Vagina (tissue), 2 donors: ENCODE data around the gene KICS2. TPM values are rescaled to one million over a fixed set of nuclear protein-coding genes. Genes with fewer than 3 reads are reported as not detected.

Experiments used
- DNase-seq, 2 donors: peaks; one replicate each; pipeline ENCODE4 v3.0.0-alpha.2; 2017; ENCODE audit errors: extremely low spot score in 2 of 2
- H3K27ac ChIP-seq: fragments of 200-600 bp; sonication (generic); one replicate; pipeline ENCODE4 v1.5.1; 2019
- H3K27me3 ChIP-seq: fragments of 200-600 bp; sonication (generic); one replicate; pipeline ENCODE4 v1.5.1; 2019
- H3K36me3 ChIP-seq, 2 donors: fragments of 200-600 bp; sonication (generic); one replicate each; pipeline ENCODE4 v1.5.1; 2017 to 2019
- H3K4me1 ChIP-seq: fragments of 200-600 bp; sonication (generic); one replicate; pipeline ENCODE4 v1.5.1; 2019
- H3K4me3 ChIP-seq, 2 donors: fragments of 200-600 bp; sonication (generic); 1 replicate in 1 of 2; 2 replicates in 1 of 2; pipeline ENCODE4 v1.5.1; 2016 to 2019
- H3K9me3 ChIP-seq: fragments of 200-600 bp; sonication (generic); one replicate; pipeline ENCODE4 v1.5.1; 2019
- POLR2A ChIP-seq, 2 donors: fragments of 450-650 bp; IDR thresholded peaks; one replicate each; pipeline ENCODE4 v1.6.1; 2017; ENCODE audit warnings: antibody characterized with exemption in 2 of 2, mild to moderate bottlenecking in 2 of 2, moderate library complexity in 2 of 2
- POLR2AphosphoS5 ChIP-seq, 2 donors: sonication (generic); formaldehyde crosslinking; IDR thresholded peaks; one replicate each; pipeline ENCODE4 v1.9.0; 2017; ENCODE audit warnings: antibody characterized with exemption in 2 of 2, mild to moderate bottlenecking in 2 of 2, low read depth in 1 of 2; ENCODE audit not compliant: insufficient read depth in 1 of 2
- intact Hi-C: fragments of 100-400 bp; cut with DNase I; formaldehyde crosslinking; loops from one replicate; pipeline ENCODE4 v1.15.1; 2023
- total RNA-seq: library from RNA; depleted of rRNA; stranded (reverse); fragments of >200 nt; gene quantifications from one replicate; pipeline ENCODE4 v1.2.3, GENCODE V29; 2016
- TF ChIP-seq, protein P1 (sequence below), 3 experiments: fragments of 450-650 bp in 2 of 3; fragments of 200-600 bp in 1 of 3; sonication (generic) in 1 of 3; IDR thresholded peaks; one replicate each; pipeline ENCODE4 v1.5.1; 2017 to 2019; ENCODE audit warnings: antibody characterized with exemption in 3 of 3, mild to moderate bottlenecking in 2 of 3, moderate library complexity in 2 of 3

The KICS2 gene
- total RNA-seq, 1 donor from 2014 or later = 9.6 TPM

DNA sequence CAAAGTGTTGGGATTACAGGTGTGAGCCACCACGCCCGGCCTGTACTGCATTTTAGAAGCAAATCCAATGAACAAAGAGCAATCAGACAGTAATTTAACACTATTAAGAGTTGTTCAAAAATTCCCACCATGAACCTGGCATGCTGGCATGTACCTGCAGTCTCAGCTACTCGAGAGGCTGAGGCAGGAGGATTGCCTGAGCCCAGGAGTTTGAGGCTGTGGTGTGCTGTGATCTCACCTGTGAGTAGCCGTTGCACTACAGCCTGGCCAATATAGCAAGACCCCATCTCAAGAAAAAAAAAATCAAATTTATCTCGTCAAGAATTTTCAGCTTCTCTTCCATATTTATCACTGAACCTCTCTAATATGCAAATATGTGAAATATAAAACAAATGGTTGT, 39.7 kb upstream of the KICS2 start:
- TF ChIP-seq POLR2A (IDR thresholded peaks at IDR 0.05) = no peak
- no peak for TF ChIP-seq POLR2AphosphoS5 (IDR thresholded peaks at IDR 0.05; ENCODE audit: insufficient read depth in 1 of 2, low read depth in 1 of 2)
- TF ChIP-seq, protein P1, sequence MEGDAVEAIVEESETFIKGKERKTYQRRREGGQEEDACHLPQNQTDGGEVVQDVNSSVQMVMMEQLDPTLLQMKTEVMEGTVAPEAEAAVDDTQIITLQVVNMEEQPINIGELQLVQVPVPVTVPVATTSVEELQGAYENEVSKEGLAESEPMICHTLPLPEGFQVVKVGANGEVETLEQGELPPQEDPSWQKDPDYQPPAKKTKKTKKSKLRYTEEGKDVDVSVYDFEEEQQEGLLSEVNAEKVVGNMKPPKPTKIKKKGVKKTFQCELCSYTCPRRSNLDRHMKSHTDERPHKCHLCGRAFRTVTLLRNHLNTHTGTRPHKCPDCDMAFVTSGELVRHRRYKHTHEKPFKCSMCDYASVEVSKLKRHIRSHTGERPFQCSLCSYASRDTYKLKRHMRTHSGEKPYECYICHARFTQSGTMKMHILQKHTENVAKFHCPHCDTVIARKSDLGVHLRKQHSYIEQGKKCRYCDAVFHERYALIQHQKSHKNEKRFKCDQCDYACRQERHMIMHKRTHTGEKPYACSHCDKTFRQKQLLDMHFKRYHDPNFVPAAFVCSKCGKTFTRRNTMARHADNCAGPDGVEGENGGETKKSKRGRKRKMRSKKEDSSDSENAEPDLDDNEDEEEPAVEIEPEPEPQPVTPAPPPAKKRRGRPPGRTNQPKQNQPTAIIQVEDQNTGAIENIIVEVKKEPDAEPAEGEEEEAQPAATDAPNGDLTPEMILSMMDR (IDR thresholded peaks at IDR 0.05) = no peak
- no peaks in the 10 kb centered on the region for H3K4me1 ChIP-seq
- no peak for DNase-seq

DNA sequence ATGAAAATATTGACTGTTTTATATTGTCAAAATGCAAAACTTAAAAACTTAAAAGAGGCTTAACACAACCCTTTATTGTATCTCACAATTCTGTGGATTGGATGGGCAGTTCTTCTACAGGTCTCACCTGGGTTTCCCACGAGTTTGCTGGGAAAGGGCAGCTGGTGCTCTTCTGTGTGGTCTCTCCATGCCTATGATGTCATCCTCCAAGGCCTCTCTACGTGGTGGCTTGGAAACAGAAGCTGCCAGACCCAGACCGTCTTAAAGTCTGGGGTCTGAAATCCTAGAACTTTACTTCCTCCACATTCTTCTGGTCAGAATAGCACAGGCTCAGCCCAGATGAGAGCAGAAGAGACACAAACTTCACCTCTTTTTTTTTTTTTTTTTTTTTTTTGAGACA, 36.5 kb upstream of the KICS2 start:
- DNase-seq = no peak
- no peaks in the 10 kb centered on the region for H3K9me3 ChIP-seq
- H3K4me1 ChIP-seq = no peaks in the 10 kb centered on the region
- H3K27me3 ChIP-seq = no peaks in the 10 kb centered on the region
- intact Hi-C loops = no loop called here
- no peak for TF ChIP-seq POLR2AphosphoS5 (IDR thresholded peaks at IDR 0.05; ENCODE audit: insufficient read depth in 1 of 2, low read depth in 1 of 2)
- no peak for TF ChIP-seq POLR2A (IDR thresholded peaks at IDR 0.05)
- TF ChIP-seq, protein P1 (IDR thresholded peaks at IDR 0.05) = no peak
- H3K4me3 ChIP-seq = no peak overlapping the region
- no peaks in the 10 kb centered on the region for H3K36me3 ChIP-seq
- H3K27ac ChIP-seq = no peak overlapping the region

More for the DNA sequence above, 39.7 kb upstream of the KICS2 start:
- Histone ChIP-seq H3K27ac (no peak overlapping the region), H3K36me3 (no peaks in the 10 kb centered on the region), H3K4me3 (no peak overlapping the region), H3K27me3 (no peaks in the 10 kb centered on the region), H3K9me3 (no peaks in the 10 kb centered on the region)
- intact Hi-C loops = no loop called here

DNA sequence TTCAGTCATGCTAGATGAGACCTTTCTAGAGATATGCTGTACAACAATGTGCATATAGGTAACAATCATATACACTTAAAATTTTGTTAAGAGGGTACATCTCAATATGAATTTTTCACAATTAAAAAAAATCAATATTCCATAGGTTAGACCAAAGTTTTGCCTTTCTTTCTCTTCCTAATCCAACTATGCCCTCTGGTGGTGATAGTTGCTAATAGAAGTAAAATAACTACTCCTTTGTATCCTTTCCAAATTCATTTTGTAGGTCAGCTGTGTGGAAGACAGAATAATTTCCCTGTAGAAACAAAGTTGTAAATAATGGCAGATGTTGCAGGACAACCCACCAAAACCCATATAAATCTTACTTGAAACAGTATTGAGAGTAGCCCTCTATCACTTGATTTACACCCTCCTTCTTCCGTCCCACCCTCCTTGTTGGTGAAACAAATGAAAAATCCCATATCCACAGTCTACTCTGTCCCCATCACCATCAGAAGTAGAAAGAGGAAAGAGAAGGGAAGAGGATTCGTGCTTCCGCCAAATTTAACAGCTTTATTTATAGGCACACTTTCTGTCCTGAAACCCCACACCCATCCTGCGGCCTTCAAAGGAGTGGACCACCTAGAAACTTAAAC, 34.2 kb upstream of the KICS2 start:
- Histone ChIP-seq H3K27me3 (no peaks in the 10 kb centered on the region), H3K27ac (no peak overlapping the region), H3K36me3 (no peaks in the 10 kb centered on the region), H3K9me3 (no peaks in the 10 kb centered on the region), H3K4me1 (no peaks in the 10 kb centered on the region), H3K4me3 (no peak overlapping the region)
- no peak for TF ChIP-seq POLR2A (IDR thresholded peaks at IDR 0.05)
- TF ChIP-seq POLR2AphosphoS5 (IDR thresholded peaks at IDR 0.05; ENCODE audit: insufficient read depth in 1 of 2, low read depth in 1 of 2) = no peak
- TF ChIP-seq, protein P1 (IDR thresholded peaks at IDR 0.05) = peak; percentile 57 to 66 (median 60)
- DNase-seq = no peak
- intact Hi-C loops = no loop called here

DNA sequence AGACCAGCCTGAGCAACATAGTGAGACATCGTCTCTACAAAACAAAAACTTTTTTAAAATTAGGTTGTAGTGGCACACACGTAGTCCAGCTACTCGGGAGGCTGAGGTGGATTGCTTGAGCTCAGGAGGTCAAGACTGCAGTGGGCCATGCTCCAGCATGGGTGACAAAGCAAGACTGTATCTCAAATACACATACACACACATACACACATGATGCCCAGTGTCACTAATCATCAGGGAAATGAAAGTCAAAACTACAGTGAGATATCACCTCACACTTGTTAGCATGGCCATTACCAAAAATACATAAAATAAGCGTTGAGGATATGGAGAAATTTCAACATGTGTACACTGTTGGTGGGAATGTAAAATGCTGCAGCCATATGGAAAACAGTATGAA, 33.2 kb upstream of the KICS2 start:
- no peak for DNase-seq
- no peaks in the 10 kb centered on the region for H3K27me3 ChIP-seq
- H3K4me3 ChIP-seq = no peak overlapping the region
- intact Hi-C loops = no loop called here
- no peak overlapping the region for H3K27ac ChIP-seq
- H3K9me3 ChIP-seq = no peaks in the 10 kb centered on the region
- no peaks in the 10 kb centered on the region for H3K36me3 ChIP-seq
- H3K4me1 ChIP-seq = no peaks in the 10 kb centered on the region
- TF ChIP-seq, protein P1 (IDR thresholded peaks at IDR 0.05) = no peak
- no peak for TF ChIP-seq POLR2AphosphoS5 (IDR thresholded peaks at IDR 0.05; ENCODE audit: insufficient read depth in 1 of 2, low read depth in 1 of 2)
- no peak for TF ChIP-seq POLR2A (IDR thresholded peaks at IDR 0.05)

DNA sequence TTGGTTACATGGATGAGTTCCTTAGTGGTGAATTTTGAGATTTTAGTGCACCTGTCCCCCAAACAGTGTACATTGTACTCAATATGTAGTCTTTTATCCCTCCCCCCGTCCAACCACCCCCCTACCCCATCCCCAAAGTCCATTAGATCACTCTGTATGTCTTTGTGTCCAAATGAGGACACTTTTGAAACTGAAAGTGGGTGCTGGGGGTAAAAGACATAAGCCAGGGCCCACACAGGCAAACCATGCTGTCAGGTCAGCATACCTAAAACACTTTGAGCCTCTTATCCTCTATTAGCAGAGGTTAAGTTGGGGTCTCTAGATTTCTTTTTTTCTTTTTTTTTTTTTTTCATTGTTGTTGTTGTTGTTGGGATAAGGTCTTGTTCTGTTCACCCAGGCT, 31.3 kb upstream of the KICS2 start:
- Histone ChIP-seq H3K4me1 (no peaks in the 10 kb centered on the region), H3K27ac (peak overlapping the region; percentile 22), H3K36me3 (no peaks in the 10 kb centered on the region), H3K27me3 (no peaks in the 10 kb centered on the region), H3K9me3 (no peaks in the 10 kb centered on the region), H3K4me3 (no peak overlapping the region)
- no peak for DNase-seq
- TF ChIP-seq, protein P1 (IDR thresholded peaks at IDR 0.05) = no peak
- TF ChIP-seq POLR2A (IDR thresholded peaks at IDR 0.05) = no peak
- no peak for TF ChIP-seq POLR2AphosphoS5 (IDR thresholded peaks at IDR 0.05; ENCODE audit: insufficient read depth in 1 of 2, low read depth in 1 of 2)
- intact Hi-C loops = loop anchor here (2.0 kb wide), 1 partner anchor 411 kb away; no protein-coding TSS in a partner anchor
